GM18508 (cell line): Measurements from ENCODE around the gene TGFBI.

Experiments
- ATAC-seq: cut with Tn5 transposase; IDR thresholded peaks from one replicate; pipeline ENCODE4 v1.9.1; 2021; ENCODE audit warnings: moderate number of reproducible peaks; ENCODE audit not compliant: insufficient read depth, unreplicated experiment

The TGFBI gene

DNA sequence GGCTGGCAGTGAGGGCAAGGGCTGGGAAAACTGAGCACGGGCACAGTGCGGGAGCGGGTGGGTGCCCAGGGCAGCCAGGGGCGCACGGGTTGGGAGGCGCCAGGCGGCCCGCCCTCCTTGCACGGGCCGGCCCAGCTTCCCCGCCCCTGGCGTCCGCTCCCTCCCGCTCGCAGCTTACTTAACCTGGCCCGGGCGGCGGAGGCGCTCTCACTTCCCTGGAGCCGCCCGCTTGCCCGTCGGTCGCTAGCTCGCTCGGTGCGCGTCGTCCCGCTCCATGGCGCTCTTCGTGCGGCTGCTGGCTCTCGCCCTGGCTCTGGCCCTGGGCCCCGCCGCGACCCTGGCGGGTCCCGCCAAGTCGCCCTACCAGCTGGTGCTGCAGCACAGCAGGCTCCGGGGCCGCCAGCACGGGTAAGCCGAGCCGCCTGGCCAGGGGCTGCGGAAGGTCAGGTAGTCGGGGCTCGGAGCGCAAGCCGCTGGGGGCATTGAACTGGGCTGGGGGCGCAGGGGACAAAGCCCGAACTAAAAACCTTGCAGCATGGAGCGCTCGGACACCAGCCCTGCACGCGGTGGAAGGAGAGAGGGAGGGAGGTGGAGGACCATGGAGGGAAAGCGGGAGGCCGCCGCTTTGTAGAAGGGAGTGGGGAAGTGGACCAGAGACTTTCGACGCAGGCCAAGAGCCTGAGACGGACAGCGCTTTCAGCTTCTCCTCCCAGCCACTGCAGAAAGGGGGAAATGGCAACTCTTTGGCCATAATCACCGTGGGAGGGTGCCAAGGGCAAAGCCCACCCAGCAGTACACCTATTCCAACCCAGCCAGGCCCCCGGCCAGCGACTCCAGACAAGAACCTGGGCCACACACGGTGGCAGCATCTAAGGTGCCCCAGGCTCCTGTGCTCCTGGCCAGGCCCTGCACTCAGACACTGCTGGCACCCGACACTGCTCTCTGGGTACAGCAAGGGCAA is at the start of gene TGFBI:
Gene TGFBI, plus strand, starts transcription at position 207 of the 961 bp plus-strand sequence. Its CDS starts 68 bp downstream, at position 275.
- ATAC-seq: no peak

DNA sequence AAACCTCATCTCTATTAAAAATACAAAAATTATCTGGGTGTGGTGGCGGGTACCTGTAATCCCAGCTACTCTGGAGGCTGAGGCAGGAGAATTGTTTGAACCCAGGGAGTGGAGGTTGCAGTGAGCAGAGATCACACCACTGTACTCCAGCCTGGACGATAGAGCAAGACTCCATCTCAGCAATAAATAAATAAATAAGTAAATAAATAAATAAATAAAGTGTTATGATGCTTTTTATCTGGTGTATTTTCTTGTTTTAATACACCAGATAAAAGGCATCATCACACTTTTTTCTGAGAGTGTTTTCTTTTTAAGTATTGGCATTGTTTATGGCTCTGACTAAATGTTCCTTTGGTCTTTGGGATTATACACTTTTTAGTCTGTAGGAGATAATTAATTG is 49.8 kb upstream of the TGFBI start:
- ATAC-seq: no peak

DNA sequence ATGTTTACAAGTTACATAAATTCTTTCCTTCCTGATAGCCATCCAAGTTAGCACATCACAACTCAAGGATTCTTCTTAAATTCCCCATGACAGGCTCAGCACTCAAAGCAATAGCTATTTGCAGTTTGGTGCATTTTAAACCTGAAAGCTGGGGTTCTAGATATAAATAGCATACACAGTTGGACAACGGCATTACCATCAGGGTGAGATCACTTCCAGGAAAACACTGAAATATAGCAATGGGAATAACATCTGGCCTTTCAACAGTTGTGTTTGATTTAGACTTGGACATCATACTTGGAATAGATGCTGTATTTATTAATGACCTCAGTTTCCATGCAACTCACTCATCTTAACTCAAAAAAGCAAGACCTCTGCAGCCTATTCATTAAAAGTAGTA is 49.3 kb upstream of the TGFBI start:
- ATAC-seq: no peak

DNA sequence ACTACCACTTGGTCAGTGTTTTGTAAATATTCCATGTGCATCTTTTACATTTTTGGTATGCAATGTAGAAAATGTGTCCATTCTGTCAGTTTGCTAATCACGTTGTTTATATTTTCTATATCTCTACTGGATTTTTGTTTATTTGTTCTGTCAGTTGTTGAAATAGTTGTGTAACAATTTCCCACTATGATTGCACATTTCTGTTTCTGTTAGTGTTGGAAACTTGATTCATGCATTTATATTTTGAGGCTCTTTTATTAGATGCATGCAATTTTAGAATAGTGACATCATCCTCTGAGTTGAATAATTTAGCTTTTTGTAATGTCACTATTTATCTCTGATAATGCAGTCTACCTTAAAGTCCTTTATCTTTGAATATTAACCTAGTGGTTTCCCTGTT is 48.2 kb upstream of the TGFBI start:
- no peak for ATAC-seq

DNA sequence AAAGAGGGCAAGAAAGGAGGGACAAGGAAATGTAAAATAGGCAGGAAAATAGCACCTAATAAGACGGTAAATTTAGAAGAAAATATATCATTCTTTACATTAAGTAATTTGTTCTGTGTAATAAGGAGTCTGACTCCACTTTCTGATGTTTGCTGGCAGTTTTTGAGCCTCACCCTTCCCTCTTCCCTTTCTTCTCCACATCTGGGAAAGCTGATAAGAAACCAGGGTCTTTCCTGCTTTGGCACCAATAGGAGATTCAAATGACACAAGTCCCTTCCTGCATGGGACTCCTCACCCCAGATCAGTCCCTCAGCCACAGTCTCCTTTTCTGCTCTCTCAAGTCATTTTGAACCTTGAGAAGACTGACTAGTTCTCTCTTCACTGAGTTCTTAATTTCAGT is 42.8 kb upstream of the TGFBI start:
- no peak for ATAC-seq

DNA sequence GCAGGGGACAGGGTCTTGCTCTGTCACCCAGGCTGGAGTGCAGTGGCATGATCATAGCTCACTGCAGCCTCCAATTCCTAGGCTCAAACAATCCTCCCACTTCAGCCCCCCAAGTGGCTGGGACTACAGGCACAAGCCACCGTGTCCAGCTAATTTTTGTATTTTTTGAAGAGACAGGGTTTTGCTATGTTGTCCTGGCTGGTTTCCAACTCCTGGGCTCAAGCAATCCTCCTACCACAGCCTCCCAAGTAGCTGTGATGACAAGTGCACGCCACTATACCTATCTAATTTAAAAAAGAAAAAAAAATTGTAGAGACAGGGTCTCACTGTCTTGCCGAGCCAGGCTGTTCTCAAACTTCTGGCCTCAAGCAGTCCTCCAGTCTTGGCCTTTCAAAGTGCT is 42.4 kb upstream of the TGFBI start:
- no peak for ATAC-seq

DNA sequence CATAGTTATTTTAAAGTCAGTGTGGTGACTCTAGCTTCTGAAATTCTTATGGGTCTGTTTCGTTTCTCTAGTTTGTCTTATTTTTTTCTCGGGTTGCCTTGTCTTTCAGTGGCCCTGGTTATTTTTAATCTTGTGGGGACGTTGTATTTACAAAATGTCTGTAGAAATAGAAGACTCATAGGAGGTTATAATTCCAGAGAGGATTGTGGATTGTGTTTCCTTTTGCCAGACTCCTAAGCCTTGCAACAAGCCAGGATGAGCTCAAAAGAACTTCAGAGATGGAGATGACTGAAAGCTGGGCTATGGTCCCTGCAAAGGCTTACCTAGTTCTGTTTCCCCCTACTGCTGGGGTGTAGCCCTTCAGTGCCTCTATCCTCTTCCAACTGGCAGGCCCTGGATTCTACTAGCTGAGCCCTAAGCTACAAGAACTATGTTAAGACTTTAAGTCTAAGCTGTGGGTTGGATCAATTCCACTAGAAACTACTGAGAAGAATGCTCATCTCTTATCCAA is 41.8 kb upstream of the TGFBI start:
- ATAC-seq: no peak

DNA sequence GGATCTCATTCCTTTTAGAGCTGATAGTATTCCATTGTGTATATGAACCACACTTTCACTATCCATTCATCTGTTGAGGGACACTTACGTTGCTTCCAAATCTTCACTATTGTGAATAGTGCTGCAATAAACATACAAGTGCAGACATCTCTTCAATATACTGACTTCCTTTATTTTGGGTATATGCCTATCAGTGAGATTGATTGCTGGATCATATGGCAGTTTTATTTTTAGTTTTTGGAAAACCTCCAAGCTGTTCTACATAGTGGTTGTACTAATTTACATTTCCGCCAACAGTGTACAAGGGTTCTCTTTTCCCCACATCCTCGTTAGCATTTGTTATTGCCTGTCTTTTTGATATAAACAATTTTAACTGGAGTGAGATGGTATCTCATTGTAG is 40.2 kb upstream of the TGFBI start:
- no peak for ATAC-seq

DNA sequence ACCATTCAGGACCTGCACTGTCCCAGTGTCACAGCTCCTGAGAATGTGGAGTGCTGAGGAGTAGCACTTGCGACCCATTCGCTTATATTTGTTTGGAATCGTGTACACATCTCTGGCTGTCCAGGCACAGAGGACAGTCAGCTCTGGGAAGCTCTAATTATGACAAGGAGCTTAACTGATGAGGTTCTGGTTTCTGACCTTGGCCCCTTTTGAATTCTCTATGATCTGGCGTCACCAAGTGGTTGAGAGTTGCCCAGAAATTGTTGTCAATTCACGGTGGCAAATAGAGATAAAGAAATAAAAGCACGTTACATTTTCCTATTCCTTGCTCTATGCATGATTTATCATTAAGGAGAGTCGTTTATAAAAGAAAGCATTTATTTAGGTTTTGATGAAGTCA is 39.1 kb upstream of the TGFBI start:
- no peak for ATAC-seq

DNA sequence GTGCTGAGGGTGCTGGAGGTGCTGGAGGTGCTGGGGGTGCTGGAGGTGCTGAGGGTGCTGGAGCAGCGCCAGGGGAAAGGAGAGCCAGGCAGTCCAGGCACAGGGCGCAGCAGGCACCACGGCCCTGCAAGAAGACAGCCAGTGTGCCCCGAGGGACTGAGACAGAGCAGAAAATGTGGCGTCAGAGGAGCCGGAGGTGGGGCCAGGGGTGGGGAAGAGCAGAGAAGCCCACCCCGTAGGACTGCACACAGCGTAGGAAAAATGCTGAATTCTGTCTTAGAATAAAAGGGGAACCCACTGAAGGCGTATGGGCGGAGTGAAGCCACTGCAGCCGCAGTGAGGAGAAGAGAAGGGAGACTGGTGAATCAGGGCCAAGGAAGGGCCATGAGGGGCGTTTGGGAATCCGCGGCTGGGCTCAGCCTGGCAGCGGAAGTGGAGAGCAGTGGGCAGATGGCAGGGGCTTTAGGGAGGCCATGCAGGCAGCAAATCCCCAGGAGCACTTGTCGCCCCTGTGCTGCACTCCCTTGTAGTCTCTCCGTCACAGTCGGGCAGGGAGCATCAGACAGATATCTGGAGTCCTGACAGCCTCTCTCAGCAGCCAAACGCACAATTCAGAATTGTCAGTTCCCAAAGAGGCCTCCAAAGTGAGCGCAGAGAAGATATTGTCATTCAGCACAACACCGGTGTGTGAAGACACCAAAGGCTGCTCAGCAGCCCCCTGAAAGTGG is 38.1 kb upstream of the TGFBI start:
- ATAC-seq: no peak

DNA sequence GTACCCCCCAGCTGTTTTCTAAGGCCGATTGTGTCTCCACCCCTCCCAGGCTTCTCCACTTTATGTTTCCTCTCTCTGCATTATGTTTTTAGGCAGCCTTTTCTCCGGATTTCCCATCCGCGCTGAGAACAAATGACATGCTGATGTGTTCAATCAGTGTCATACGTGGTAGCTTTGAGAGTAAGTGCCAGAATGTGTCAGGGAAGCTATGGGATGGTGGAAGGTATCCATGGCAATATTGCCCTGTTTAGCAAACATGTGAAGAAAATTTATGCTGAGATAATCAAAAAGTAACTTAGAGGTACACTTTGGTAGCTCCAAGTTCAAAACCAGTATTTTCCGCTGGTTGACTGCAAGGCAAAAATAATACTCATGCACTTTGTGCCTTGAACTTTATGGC is 37.4 kb upstream of the TGFBI start:
- ATAC-seq: no peak

DNA sequence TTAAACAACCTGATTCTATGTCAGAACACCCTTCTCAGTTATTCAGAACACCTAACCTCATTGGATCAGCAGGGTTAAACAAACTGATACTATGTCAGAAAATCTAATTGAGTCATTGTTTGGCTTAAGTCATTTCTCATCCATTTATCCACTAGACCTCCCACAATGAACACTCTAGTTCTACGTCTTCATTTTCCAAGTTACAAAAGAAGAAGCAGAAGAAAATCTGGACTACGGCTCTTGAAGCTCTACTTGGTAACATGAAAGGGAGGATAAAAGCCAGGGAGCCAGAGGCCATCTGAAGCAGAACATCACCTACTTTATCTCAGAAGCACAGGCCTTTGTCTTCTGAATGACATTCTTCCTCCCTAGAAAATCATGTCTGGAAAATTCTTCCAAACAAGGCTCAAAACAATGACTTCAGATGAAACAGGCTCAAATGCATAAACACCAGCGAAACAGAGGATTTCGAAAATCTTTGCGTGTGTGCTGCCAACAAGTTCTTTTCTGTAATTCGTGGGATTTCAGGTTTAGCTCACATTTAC is 35.4 kb upstream of the TGFBI start:
- ATAC-seq: no peak

DNA sequence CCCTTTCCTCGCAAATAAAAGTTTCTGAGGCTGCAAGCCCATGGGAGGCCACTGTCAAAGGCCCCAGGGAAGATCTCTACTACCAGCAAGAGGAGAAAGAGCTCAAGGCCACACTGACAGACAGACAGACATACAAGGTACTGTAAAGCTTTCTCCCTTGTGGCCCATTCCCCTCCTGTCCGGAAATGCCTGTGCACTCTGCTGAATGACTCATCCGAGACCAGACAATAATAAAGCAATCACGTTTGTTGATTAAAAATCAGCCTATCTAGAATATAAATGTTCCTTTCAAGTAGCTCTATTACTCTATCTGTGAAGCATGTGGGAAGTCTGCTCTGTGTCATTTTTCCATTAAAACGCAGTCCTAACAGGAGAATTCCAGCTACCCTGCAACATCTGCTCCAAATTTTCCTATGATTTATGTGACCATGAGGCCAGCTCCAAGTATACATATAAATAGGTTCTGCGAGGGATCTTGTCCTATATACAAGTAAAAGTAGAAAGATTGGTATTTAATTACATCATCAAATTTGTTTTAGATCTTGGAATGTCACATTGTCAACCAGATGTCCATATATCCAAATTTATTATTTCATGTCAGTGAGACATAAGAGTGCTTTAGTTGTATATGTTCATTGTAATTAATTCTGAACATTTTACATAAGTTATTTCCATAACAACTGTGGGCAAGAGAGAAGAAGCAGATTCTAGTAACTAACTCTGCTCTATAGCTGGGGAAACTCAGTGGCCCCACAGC is 34.7 kb upstream of the TGFBI start:
- no peak for ATAC-seq

DNA sequence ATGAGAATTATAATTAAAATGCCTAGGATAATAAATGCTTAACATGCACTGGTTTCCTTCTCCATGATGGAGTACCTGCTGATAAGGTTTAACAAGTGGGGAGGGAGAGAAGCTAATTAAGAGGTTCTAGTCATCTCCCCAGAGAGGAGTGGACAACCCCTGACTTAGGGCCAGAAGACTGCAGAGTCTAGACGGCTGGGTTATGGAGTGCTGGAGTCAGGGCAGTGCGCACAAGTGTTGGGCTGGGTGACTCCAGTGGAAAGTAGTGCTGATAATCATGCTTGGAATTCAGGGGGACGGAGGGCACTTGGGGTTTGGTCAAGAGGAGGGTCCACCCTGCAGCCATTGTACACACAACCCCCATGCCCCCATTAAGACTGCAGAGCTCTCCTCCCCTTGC is 32.8 kb upstream of the TGFBI start:
- no peak for ATAC-seq

DNA sequence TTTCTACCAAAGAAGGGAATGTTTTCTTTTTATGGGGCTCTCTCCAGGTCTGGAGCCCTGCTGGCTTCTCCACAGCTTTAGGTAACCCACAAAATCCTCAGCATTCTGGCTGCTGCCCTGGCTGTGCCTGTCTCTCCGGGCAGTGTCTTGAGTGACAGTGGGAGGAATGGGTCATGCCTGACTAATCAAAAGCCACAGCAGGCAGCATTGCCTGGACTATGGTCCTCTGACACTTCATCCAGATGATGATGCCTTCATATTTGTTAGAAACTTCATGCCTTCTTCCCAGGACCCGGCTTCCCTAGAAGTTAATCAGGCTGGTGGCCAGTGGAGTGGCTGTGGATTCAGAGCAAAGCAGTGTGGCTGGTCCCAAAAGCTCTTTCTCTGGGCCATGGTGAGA is 32.2 kb upstream of the TGFBI start:
- no peak for ATAC-seq

DNA sequence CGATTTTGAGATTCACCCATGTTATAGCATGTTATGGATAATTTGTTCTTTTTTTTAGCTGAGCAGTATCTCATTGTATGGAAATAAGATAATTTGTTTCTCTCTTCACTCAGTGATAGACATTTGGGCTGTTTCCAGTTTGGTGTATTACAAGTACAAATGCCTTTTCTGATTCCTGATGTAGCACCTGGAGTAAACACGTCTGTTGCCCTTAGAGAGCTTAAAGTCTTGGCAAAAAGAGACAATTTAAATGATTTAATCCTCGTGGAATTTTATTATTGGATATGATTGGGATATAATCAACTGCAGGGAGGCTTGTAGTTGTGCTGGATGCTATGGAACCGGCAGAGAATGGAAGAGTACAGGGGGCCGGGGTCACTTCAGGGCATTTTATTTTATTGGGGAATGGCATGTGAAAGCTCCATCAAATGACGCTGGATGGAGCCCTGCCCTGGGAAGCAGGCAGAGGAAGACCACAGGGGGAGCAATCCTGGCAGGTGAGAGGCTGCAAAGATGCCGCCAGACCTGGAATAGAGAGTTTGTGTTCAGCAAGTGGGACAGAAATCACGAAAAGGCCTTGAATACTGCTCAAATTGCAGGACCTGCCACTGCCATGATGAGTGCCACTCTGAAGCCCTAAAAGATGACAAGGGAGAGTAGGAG is 31.0 kb upstream of the TGFBI start:
- no peak for ATAC-seq

DNA sequence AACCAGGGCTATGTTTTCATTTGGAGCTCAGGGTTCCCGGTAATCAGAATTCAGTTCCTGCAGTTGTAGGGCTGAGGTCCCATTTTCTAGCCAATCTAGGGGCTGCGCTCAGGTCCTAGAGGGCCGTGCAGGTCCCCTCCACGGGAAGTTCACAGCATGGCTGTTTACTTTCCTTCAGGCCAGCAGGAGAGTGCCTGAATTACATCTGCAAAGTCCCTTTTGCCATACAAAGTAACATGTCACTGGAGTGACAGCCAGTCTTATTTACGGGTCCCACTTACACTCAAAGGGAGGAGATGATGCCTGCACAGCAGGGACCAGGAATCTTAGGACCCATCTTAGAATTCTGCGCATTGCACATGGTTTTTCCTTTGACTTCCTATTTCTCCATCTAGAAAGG is 29.9 kb upstream of the TGFBI start:
- no peak for ATAC-seq

DNA sequence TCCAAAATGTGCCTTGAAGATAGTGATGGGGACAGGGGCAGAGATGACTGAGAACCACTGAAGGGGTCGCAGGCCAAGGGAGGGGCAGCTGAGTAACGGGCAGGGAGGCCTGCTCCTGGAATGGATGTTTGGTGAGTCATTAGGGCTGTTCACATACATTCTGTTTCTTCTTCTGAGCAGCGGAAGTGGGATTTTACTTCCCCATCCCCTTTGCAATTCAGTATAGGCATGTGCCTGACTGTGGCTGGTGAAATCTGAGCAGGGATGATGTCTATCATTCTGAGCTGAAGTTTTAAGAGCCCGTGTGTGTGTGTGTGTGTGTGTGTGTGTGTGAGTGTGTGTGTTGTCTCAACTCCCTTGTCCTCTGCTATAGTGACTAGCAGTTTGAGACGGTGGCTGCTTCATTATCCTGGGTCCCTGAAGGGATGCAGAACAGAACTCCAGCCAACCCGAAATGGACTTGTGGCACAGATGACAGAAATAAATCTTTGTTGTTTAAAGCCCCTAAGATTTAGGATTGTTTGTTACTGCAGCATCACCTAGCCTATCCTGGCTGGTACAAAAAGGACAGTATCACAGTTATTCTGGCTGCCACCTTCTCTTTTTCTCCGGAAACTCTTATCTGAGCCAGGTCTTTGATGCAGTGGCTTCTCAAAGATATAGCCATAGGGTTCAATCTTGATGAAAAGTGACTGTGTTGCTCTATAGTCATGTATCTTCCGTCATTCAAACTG is 29.2 kb upstream of the TGFBI start:
- no peak for ATAC-seq

DNA sequence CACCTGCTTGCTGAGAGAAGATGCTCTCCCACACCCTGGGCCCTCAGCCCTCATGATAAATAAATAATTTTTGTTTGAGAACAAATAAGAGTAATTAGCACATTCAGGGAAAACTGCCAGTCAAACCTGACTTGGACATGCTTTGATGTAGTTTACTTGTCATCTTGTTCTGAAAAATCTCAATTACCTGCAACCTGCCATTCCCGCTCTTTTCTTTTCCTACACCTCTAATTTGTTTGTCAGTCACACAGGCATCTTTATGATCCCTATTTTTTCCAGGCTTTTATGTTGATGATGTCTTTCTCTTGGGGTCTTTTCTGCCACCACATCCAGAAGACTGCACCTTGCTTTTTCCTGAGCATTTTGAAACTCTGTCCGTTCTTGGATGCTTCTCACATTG is 28.6 kb upstream of the TGFBI start:
- ATAC-seq: no peak
